ENCODE results near the gene IFNA8. TPM values are rescaled to one million over a fixed set of nuclear protein-coding genes. Genes with fewer than 3 reads are reported as not detected.
"Not testable (repeated sequence)": the region's sequence is repeated elsewhere in the genome, so short reads cannot be mapped to it uniquely, and the experiment has no call there.

IFNA8 gene
- total RNA-seq (2014; rRNA removed; shearing (Covaris generic); ENCODE audit: low replicate concordance) = not detected in 2 replicates

- no peak for DNase-seq (ENCODE audit: low read depth)
Observed at GRCh38 chr9:21408817-21409216, at the start of gene IFNA8. IFNA8 (plus strand) TSS chr9:21409117; CDS start chr9:21409177, 60 bp downstream.

GRCh38 chr9:21362287-21362686 is 46.6 kb upstream of the IFNA8 start:
- in situ Hi-C loops (cut with HindIII; ENCODE audit: low pct_unique_long_range_greater_than_20kb, low sequenced_read_pairs) = no loop called here
- DNase-seq (ENCODE audit: low read depth) = no peak

More at GRCh38 chr9:21408817-21409216, at the start of gene IFNA8:
- in situ Hi-C loops (cut with HindIII; ENCODE audit: low pct_unique_long_range_greater_than_20kb, low sequenced_read_pairs) = no loop called here

GRCh38 chr9:21367169-21367568 is 41.7 kb upstream of the IFNA8 start:
- DNase-seq (ENCODE audit: low read depth); in situ Hi-C loops (cut with HindIII; ENCODE audit: low pct_unique_long_range_greater_than_20kb, low sequenced_read_pairs): not testable (repeated sequence)

GRCh38 chr9:21367957-21368356 is 41.0 kb upstream of the IFNA8 start, which contains the start of gene IFNA13:
IFNA13 (minus strand) TSS chr9:21368057; CDS start chr9:21368010, 47 bp downstream.
- DNase-seq (ENCODE audit: low read depth) = no peak
- in situ Hi-C loops (cut with HindIII; ENCODE audit: low pct_unique_long_range_greater_than_20kb, low sequenced_read_pairs) = no loop called here

- not testable (repeated sequence) for DNase-seq (ENCODE audit: low read depth)
Observed at GRCh38 chr9:21371467-21371866, 37.5 kb upstream of the IFNA8 start.

GRCh38 chr9:21381448-21382339 is 27.2 kb upstream of the IFNA8 start:
- peak; percentile 43 for DNase-seq (ENCODE audit: low read depth)
- in situ Hi-C loops (cut with HindIII; ENCODE audit: low pct_unique_long_range_greater_than_20kb, low sequenced_read_pairs) = no loop called here

More at GRCh38 chr9:21371467-21371866, 37.5 kb upstream of the IFNA8 start:
- in situ Hi-C loops (cut with HindIII; ENCODE audit: low pct_unique_long_range_greater_than_20kb, low sequenced_read_pairs) = not testable (repeated sequence)

GRCh38 chr9:21383627-21384026 is 25.3 kb upstream of the IFNA8 start:
- no peak for DNase-seq (ENCODE audit: low read depth)
- in situ Hi-C loops (cut with HindIII; ENCODE audit: low pct_unique_long_range_greater_than_20kb, low sequenced_read_pairs) = no loop called here

GRCh38 chr9:21385131-21385670 is 23.7 kb upstream of the IFNA8 start, which contains the start of gene IFNA2:
IFNA2 (minus strand) TSS chr9:21385398; CDS start chr9:21385329, 69 bp downstream.
- in situ Hi-C loops (cut with HindIII; ENCODE audit: low pct_unique_long_range_greater_than_20kb, low sequenced_read_pairs) = no loop called here
- no peak for DNase-seq (ENCODE audit: low read depth)

GRCh38 chr9:21392270-21392669 is 16.6 kb upstream of the IFNA8 start:
- in situ Hi-C loops (cut with HindIII; ENCODE audit: low pct_unique_long_range_greater_than_20kb, low sequenced_read_pairs) = no loop called here
- peak; percentile 55 for DNase-seq (ENCODE audit: low read depth)

GRCh38 chr9:21395778-21396717 is 12.9 kb upstream of the IFNA8 start:
- peak; percentile 47 for DNase-seq (ENCODE audit: low read depth)
- in situ Hi-C loops (cut with HindIII; ENCODE audit: low pct_unique_long_range_greater_than_20kb, low sequenced_read_pairs) = no loop called here

- in situ Hi-C loops (cut with HindIII; ENCODE audit: low pct_unique_long_range_greater_than_20kb, low sequenced_read_pairs) = no loop called here
- DNase-seq (ENCODE audit: low read depth) = no peak
Observed at GRCh38 chr9:21398955-21399489, 9.9 kb upstream of the IFNA8 start.

- in situ Hi-C loops (cut with HindIII; ENCODE audit: low pct_unique_long_range_greater_than_20kb, low sequenced_read_pairs) = no loop called here
- no peak for DNase-seq (ENCODE audit: low read depth)
Observed at GRCh38 chr9:21399956-21400355, 9.0 kb upstream of the IFNA8 start.

GRCh38 chr9:21402386-21403251 is 6.3 kb upstream of the IFNA8 start:
- in situ Hi-C loops (cut with HindIII; ENCODE audit: low pct_unique_long_range_greater_than_20kb, low sequenced_read_pairs) = no loop called here
- no peak for DNase-seq (ENCODE audit: low read depth)

GRCh38 chr9:21404146-21404545 is 4.8 kb upstream of the IFNA8 start:
- in situ Hi-C loops (cut with HindIII; ENCODE audit: low pct_unique_long_range_greater_than_20kb, low sequenced_read_pairs) = no loop called here
- DNase-seq (ENCODE audit: low read depth) = no peak

- DNase-seq (ENCODE audit: low read depth) = no peak
- in situ Hi-C loops (cut with HindIII; ENCODE audit: low pct_unique_long_range_greater_than_20kb, low sequenced_read_pairs) = no loop called here
Observed at GRCh38 chr9:21412107-21412506, 3.2 kb downstream of the IFNA8 start.

GRCh38 chr9:21413151-21413550 is 4.2 kb downstream of the IFNA8 start:
- DNase-seq (ENCODE audit: low read depth) = no peak
- in situ Hi-C loops (cut with HindIII; ENCODE audit: low pct_unique_long_range_greater_than_20kb, low sequenced_read_pairs) = no loop called here

- in situ Hi-C loops (cut with HindIII; ENCODE audit: low pct_unique_long_range_greater_than_20kb, low sequenced_read_pairs) = no loop called here
- DNase-seq (ENCODE audit: low read depth) = no peak
Observed at GRCh38 chr9:21413624-21414023, 4.7 kb downstream of the IFNA8 start.
